CD4-positive, alpha-beta T cell (primary cell): Measurements from ENCODE around the gene CPE. TPM values are rescaled to one million over a fixed set of nuclear protein-coding genes. Genes with fewer than 3 reads are reported as not detected.

Experiments
- ATAC-seq: fragments of 200-7000 bp; cut with Tn5 transposase; one replicate; pipeline ENCODE4 v1.10.0; 2022; ENCODE audit warnings: mild to moderate bottlenecking; ENCODE audit not compliant: poor library complexity
- CTCF ChIA-PET: fragments of 350-600 bp; sonication (Branson Sonifier 250); formaldehyde crosslinking; loops from one replicate; lab custom pipeline; 2021; ENCODE audit warnings: antibody characterized with exemption, inconsistent platforms; lab: Charles Lee
- POLR2A ChIA-PET: fragments of 350-600 bp; sonication (Branson Sonifier 250); formaldehyde crosslinking; loops from one replicate; lab custom pipeline; 2021; ENCODE audit warnings: antibody characterized with exemption, inconsistent platforms; lab: Charles Lee
- DNase-seq, 14 experiments: peaks; one replicate each; pipeline ENCODE4 v3.0.0-alpha.2; 2013 to 2020; ENCODE audit warnings: mixed read lengths in 2 of 14
- H3K27ac ChIP-seq, 2 donors: one replicate each; pipeline versions ENCODE4 v1.5.1 to v1.7.0; 2013; ENCODE audit warnings: low read length in 2 of 2, low read depth in 1 of 2, mild to moderate bottlenecking in 1 of 2
- H3K27me3 ChIP-seq, 2 experiments: 1 replicate in 1 of 2; 2 replicates in 1 of 2; pipeline versions ENCODE4 v1.6.1 to v1.7.0; 2013; ENCODE audit warnings: low read length in 2 of 2, control low read depth in 1 of 2, mild to moderate bottlenecking in 1 of 2, moderate library complexity in 1 of 2; ENCODE audit not compliant: insufficient read depth in 2 of 2, control insufficient read depth in 1 of 2
- H3K36me3 ChIP-seq: one replicate; pipeline ENCODE4 v1.6.1; 2013; ENCODE audit warnings: low read length, control low read depth; ENCODE audit not compliant: insufficient read depth
- H3K4me1 ChIP-seq: one replicate; pipeline ENCODE4 v1.6.1; 2013; ENCODE audit warnings: low read length, control low read depth; ENCODE audit not compliant: insufficient read depth
- H3K4me3 ChIP-seq: one replicate; pipeline ENCODE4 v1.5.1; 2013; ENCODE audit warnings: mild to moderate bottlenecking, low read length, moderate library complexity
- H3K9me3 ChIP-seq, 2 experiments: 1 replicate in 1 of 2; 2 replicates in 1 of 2; pipeline versions ENCODE4 v1.6.1 to v1.7.0; 2013; ENCODE audit warnings: low read length in 2 of 2, mild to moderate bottlenecking in 2 of 2, control low read depth in 1 of 2, moderate library complexity in 1 of 2; ENCODE audit not compliant: control insufficient read depth in 1 of 2, insufficient read depth in 1 of 2
- H3K27ac Mint-ChIP-seq: one replicate; pipeline ENCODE4 v1.8.0; 2020; ENCODE audit warnings: mixed read lengths
- H3K27me3 Mint-ChIP-seq: one replicate; pipeline ENCODE4 v1.8.0; 2021; ENCODE audit warnings: mixed read lengths
- H3K36me3 Mint-ChIP-seq: one replicate; pipeline ENCODE4 v1.8.0; 2021; ENCODE audit warnings: low read depth, mixed read lengths
- H3K4me1 Mint-ChIP-seq: one replicate; pipeline ENCODE4 v1.8.0; 2021; ENCODE audit warnings: low read depth, mixed read lengths
- H3K4me3 Mint-ChIP-seq: one replicate; pipeline ENCODE4 v1.8.0; 2020; ENCODE audit warnings: mild to moderate bottlenecking, mixed read lengths
- H3K9me3 Mint-ChIP-seq: one replicate; pipeline ENCODE4 v1.8.0; 2020; ENCODE audit warnings: mixed read lengths
- intact Hi-C, 2 experiments: fragments of 100-400 bp; cut with DNase I in 1 of 2; cut with micrococcal nuclease in 1 of 2; formaldehyde crosslinking; loops; one replicate each; pipeline versions ENCODE4 v1.15.1 to v1.9.0; 2023 to 2025; cut with DNase I, micrococcal nuclease
- total RNA-seq, 174 experiments: library from RNA in 2 of 174; stranded (reverse) in 2 of 174; gene quantifications; one replicate each; pipeline ENCODE4 v1.2.3 and lab custom pipeline; 2021 to 2026
- TF ChIP-seq, protein P1 (sequence below): fragments of 200-600 bp; IDR thresholded peaks from one replicate; pipeline ENCODE4 v1.8.0; 2022; ENCODE audit warnings: antibody characterized with exemption, mild to moderate bottlenecking

CPE gene
- total RNA-seq, 2 experiments from 2014 or later, result not detected

DNA sequence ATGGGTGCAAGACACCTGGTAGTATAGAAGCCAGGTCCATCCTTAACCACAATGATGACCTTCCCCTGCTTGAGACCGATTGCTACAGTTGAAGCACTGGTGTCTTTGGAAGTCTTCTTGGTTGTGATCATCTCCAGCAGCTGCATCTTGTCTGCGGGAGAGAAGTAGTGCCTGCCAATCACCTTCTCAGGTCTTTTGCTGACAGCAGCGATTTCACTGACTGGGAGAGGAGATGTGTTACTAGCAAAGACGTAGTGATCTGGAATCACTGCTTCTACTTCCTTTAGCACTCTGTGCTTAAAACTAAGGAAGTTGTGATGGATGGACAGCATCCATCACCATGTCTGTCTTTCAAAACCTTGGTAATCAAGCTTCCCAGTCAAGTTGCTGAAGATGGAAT is 25.9 kb downstream of the CPE start:
- Histone ChIP-seq H3K27me3 (peaks cover 0 to 5% of the 10 kb centered on the region in 2 experiments), H3K4me3 (no peak overlapping the region), H3K4me1 (no peaks in the 10 kb centered on the region), H3K9me3 (no peaks in the 10 kb centered on the region), H3K27ac (no peak overlapping the region), H3K36me3 (no peaks in the 10 kb centered on the region)
- POLR2A ChIA-PET, result interaction anchor here (0.8 kb wide), 1 partner anchor 22 kb away, joined by 3 read pairs; no protein-coding TSS in a partner anchor
- Mint-ChIP-seq H3K27ac (no peak overlapping the region), H3K27me3 (peaks cover 6% of the 10 kb centered on the region), H3K4me3 (no peak overlapping the region), H3K9me3 (no peaks in the 10 kb centered on the region), H3K4me1 (no peaks in the 10 kb centered on the region), H3K36me3 (no peaks in the 10 kb centered on the region)
- intact Hi-C loops, result no loop called here
- CTCF ChIA-PET, result no interaction called here
- TF ChIP-seq, protein P1, sequence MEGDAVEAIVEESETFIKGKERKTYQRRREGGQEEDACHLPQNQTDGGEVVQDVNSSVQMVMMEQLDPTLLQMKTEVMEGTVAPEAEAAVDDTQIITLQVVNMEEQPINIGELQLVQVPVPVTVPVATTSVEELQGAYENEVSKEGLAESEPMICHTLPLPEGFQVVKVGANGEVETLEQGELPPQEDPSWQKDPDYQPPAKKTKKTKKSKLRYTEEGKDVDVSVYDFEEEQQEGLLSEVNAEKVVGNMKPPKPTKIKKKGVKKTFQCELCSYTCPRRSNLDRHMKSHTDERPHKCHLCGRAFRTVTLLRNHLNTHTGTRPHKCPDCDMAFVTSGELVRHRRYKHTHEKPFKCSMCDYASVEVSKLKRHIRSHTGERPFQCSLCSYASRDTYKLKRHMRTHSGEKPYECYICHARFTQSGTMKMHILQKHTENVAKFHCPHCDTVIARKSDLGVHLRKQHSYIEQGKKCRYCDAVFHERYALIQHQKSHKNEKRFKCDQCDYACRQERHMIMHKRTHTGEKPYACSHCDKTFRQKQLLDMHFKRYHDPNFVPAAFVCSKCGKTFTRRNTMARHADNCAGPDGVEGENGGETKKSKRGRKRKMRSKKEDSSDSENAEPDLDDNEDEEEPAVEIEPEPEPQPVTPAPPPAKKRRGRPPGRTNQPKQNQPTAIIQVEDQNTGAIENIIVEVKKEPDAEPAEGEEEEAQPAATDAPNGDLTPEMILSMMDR, result no peak
- ATAC-seq (no peak), DNase-seq (no peak)

DNA sequence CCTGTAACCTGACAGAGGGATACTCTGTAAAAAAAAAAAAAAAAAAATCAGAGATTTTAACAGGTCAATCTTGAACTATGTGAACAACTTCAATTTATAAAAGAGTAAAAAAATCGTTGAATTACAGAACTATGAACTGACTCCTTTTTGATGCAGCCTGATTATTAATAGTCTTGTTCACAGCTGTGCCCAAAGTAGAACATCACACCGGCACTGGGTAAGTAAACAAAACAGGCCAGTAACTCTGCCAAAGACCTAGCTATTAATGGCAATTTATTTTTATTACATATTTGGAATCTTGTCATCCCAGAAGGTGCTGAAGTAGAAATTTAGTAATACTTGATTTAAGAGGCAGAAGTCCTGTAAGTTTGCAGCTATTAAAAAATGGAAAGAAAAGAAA is 31.4 kb downstream of the CPE start:
- ChIA-PET CTCF (no interaction called here), POLR2A (no interaction called here)
- Histone ChIP-seq H3K27ac (no peak overlapping the region), H3K27me3 (peaks cover 0 to 5% of the 10 kb centered on the region in 2 experiments), H3K4me1 (no peaks in the 10 kb centered on the region), H3K36me3 (no peaks in the 10 kb centered on the region), H3K4me3 (no peak overlapping the region), H3K9me3 (no peaks in the 10 kb centered on the region)
- DNase-seq (no peak), ATAC-seq (no peak)
- Mint-ChIP-seq H3K27me3 (peaks cover 22% of the 10 kb centered on the region), H3K36me3 (no peaks in the 10 kb centered on the region), H3K27ac (no peak overlapping the region), H3K4me1 (no peaks in the 10 kb centered on the region), H3K9me3 (no peaks in the 10 kb centered on the region), H3K4me3 (no peak overlapping the region)
- TF ChIP-seq, protein P1, result no peak
- intact Hi-C loops, result no loop called here

DNA sequence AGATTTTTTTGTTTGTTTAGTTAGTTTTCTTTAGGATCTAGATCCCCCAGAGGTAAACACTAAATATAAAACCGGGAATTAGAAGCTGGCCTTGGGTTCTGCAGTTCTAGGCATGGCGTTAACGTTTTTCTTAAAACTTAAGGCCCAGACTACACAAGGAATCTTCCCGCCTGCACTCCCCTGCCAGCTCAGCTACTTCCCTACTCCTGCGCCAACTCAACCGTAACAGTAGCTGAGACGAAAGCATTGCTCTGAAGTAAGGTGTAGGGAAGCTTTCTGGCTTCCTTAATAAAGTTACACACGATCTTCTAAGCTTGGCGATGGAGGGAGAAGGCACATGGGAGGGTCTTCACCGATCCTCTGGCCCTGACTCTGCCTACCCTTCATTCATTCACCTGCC is 37.1 kb downstream of the CPE start:
- TF ChIP-seq, protein P1, result no peak
- intact Hi-C loops, result no loop called here
- Histone ChIP-seq H3K4me3 (no peak overlapping the region), H3K4me1 (no peaks in the 10 kb centered on the region), H3K27ac (no peak overlapping the region), H3K36me3 (no peaks in the 10 kb centered on the region), H3K9me3 (no peaks in the 10 kb centered on the region), H3K27me3 (no peaks in the 10 kb centered on the region)
- no peaks in the 10 kb centered on the region for H3K4me1 Mint-ChIP-seq
- peaks cover 20% of the 10 kb centered on the region for H3K27me3 Mint-ChIP-seq
- H3K27ac Mint-ChIP-seq, result no peak overlapping the region
- DNase-seq (no peak), ATAC-seq (no peak)
- no peaks in the 10 kb centered on the region for H3K9me3 Mint-ChIP-seq
- H3K36me3 Mint-ChIP-seq, result no peaks in the 10 kb centered on the region
- ChIA-PET CTCF (no interaction called here), POLR2A (no interaction called here)
- H3K4me3 Mint-ChIP-seq, result no peak overlapping the region
